CD8-positive, alpha-beta memory T cell (primary cell): ENCODE measurements around the gene SLC6A19. TPM values are rescaled to one million over a fixed set of nuclear protein-coding genes. Genes with fewer than 3 reads are reported as not detected.
A peak's percentile ranks its signal among the peaks of the same experiment; 100 is the strongest.

Experiments
- CTCF ChIA-PET: fragments of 350-600 bp; sonication (Branson Sonifier 250); formaldehyde crosslinking; loops from one replicate; lab custom pipeline; 2021; ENCODE audit warnings: antibody characterized with exemption; lab: Charles Lee
- POLR2A ChIA-PET: fragments of 350-600 bp; sonication (Branson Sonifier 250); formaldehyde crosslinking; loops from one replicate; lab custom pipeline; 2021; ENCODE audit warnings: antibody characterized with exemption; lab: Charles Lee
- DNase-seq, 5 donors: peaks; one replicate each; pipeline versions ENCODE4 v3.0.0 to v3.0.0-alpha.2; 2020 to 2022; ENCODE audit warnings: mixed read lengths in 1 of 5
- H3K27ac ChIP-seq: one replicate; pipeline ENCODE4 v1.7.0; 2013; ENCODE audit warnings: low read depth, mild to moderate bottlenecking, low read length, moderate library complexity
- H3K27me3 ChIP-seq: 2 replicates; pipeline ENCODE4 v1.7.0; 2013; ENCODE audit warnings: low read length, mild to moderate bottlenecking; ENCODE audit not compliant: insufficient read depth, poor library complexity, severe bottlenecking
- H3K36me3 ChIP-seq: 2 replicates; pipeline ENCODE4 v1.7.0; 2013; ENCODE audit warnings: mild to moderate bottlenecking, low read length, moderate library complexity; ENCODE audit not compliant: insufficient read depth
- H3K4me1 ChIP-seq: 2 replicates; pipeline ENCODE4 v1.7.0; 2013; ENCODE audit warnings: mild to moderate bottlenecking, low read length, moderate library complexity; ENCODE audit not compliant: insufficient read depth
- H3K4me3 ChIP-seq: 2 replicates; pipeline ENCODE4 v1.7.0; 2013; ENCODE audit warnings: mild to moderate bottlenecking, low read length
- H3K9me3 ChIP-seq: 2 replicates; pipeline ENCODE4 v1.7.0; 2013; ENCODE audit warnings: mild to moderate bottlenecking, low read length
- H3K27ac Mint-ChIP-seq, 8 donors: one replicate each; pipeline ENCODE4 v1.8.0; 2020 to 2021; ENCODE audit warnings: mixed read lengths in 8 of 8, mild to moderate bottlenecking in 6 of 8, inconsistent platforms in 3 of 8, moderate library complexity in 3 of 8
- H3K27me3 Mint-ChIP-seq, 2 donors: one replicate each; pipeline ENCODE4 v1.8.0; 2020 to 2021; ENCODE audit warnings: mixed read lengths in 2 of 2, mild to moderate bottlenecking in 1 of 2, moderate library complexity in 1 of 2
- H3K36me3 Mint-ChIP-seq, 3 donors: one replicate each; pipeline ENCODE4 v1.8.0; 2020 to 2021; ENCODE audit warnings: mixed read lengths in 3 of 3, inconsistent platforms in 1 of 3, mild to moderate bottlenecking in 1 of 3
- H3K4me1 Mint-ChIP-seq, 3 donors: one replicate each; pipeline ENCODE4 v1.8.0; 2020 to 2021; ENCODE audit warnings: mixed read lengths in 3 of 3, inconsistent platforms in 1 of 3, mild to moderate bottlenecking in 1 of 3
- H3K4me3 Mint-ChIP-seq, 7 donors: one replicate each; pipeline ENCODE4 v1.8.0; 2020 to 2021; ENCODE audit warnings: mixed read lengths in 7 of 7, mild to moderate bottlenecking in 6 of 7, moderate library complexity in 4 of 7, inconsistent platforms in 2 of 7
- H3K9me3 Mint-ChIP-seq, 5 donors: one replicate each; pipeline ENCODE4 v1.8.0; 2020 to 2022; ENCODE audit warnings: mixed read lengths in 5 of 5, mild to moderate bottlenecking in 3 of 5, moderate library complexity in 2 of 5, inconsistent platforms in 1 of 5
- polyA plus RNA-seq: library from polyadenylated mRNA; unstranded; fragments of 300-500 nt; fragmentation: Illumina TruSeq; gene quantifications from one replicate; pipeline ENCODE4 v1.2.3, GENCODE V29; 2021
- total RNA-seq, 2 experiments: library from RNA; stranded (reverse); gene quantifications; one replicate each; pipeline ENCODE4 v1.2.3, GENCODE V29; 2021

SLC6A19 gene
- total and polyA plus RNA-seq, 3 experiments from 2014 or later: not detected

DNA sequence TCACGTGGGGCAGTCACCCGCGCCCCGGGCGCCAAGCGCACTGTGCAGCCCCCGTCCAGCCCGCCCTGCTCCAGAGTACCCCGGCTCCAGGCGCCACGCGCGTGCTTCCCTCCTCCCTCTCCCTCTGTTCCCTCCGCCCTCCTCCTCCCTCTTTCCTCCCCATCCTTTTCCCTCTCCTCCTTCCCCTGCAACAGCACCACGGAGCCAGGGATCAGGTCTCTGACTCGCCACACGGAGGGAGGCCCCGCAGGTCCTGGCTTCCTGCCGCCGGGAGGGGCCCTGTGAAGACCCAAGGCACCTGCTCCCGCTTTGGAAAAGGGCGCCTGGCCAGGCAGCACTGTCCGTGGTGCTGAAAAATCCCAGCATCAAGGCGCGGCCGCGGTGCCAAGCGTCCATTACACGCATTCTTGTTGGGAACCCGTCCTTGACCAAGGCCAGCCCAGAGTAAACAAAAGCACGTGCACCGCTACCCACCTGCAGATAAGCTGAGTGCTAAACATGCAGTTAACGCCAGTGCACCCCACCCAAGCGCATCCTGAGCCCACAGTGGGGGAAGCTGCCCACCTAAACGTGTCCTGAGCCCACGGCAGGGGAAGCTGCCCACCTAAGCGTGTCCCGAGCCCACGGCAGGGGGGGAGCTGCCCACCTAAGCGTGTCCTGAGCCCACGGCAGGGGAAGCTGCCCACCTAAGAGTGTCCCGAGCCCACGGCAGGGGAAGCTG is 45.5 kb downstream of the SLC6A19 start:
- DNase-seq: peak in 1 of 5 donors; percentile 8
- H3K27ac ChIP-seq: no peak overlapping the region
- H3K4me3 ChIP-seq: no peak overlapping the region
- Mint-ChIP-seq H3K27ac (no peak overlapping the region), H3K4me3 (no peak overlapping the region), H3K4me1 (peaks cover 0 to 2% (median 0%) of the 10 kb centered on the region in 3 donors), H3K36me3 (no peaks in the 10 kb centered on the region), H3K27me3 (peaks cover 5 to 11% of the 10 kb centered on the region in 2 donors), H3K9me3 (no peaks in the 10 kb centered on the region)
- H3K4me1 ChIP-seq: no peaks in the 10 kb centered on the region
- no peaks in the 10 kb centered on the region for H3K36me3 ChIP-seq
- ChIA-PET POLR2A (no interaction called here), CTCF (no interaction called here)
- H3K9me3 ChIP-seq: no peaks in the 10 kb centered on the region
- peaks cover 9% of the 10 kb centered on the region for H3K27me3 ChIP-seq

DNA sequence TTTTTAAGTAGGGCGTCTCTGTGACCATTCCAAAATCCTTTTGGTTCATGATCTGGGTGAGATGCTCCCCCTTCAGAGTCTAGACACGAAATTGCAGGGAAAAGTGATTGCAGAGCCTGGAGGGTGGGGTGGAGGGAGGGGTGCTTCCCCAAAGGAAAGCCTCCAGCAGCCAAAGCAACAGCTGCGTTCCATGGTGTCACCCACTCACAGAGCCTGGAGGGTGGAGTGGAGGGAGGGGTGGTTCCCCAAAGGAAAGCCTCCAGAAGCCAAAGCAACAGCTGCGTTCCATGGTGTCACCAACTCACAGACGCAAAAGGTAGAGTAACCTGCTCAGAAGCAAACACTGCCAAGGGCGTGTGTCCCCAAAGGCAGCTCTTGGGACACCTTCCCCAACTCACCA is 46.4 kb downstream of the SLC6A19 start:
- CTCF ChIA-PET: no interaction called here

DNA sequence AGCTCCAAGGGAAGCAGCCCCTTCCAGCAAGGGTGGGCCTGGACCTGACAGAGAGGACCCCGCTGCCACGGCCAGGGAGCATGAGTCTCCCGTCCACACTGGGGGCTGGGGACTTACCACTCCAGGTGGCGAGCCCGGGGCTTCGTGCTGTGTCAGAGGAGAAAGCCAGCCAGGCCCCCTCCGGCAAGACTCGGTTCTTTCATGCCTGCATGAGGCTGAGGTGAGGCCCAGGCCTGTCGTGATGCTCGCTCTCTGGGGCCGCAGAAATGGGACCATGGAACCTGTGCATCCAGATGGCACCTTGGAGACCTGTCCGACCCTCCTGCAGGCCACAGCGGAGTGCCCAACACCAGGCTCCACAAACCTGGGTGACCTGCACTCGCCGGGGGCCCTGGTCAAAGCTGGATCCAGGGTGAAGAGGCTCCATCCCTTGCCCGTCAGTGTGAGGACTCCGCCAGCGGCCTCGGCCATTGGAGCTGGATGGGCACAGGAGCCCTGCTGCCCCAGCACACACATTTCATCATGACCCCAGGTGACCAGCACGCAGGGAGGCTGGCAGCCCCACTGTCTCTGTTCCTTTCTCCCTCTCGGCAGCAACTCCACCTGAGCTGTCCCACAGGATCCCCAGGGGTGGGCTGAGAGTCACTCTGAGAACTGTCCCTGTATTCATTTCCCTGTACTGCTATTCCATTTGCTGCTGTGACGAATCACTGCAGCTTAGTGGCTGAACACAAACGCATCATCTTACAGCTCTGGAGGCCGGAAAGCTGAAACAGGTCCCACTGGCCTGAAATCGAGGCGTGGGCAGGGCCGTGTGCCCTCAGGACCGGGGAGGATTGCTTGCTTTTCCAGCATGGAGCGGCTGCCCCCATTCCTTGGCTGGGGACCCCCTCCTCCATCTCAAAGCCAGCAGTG is 48.2 kb downstream of the SLC6A19 start:
- H3K4me3 ChIP-seq: no peak overlapping the region
- H3K9me3 ChIP-seq: no peaks in the 10 kb centered on the region
- H3K27me3 Mint-ChIP-seq: peaks cover 5 to 11% of the 10 kb centered on the region in 2 donors
- H3K27ac Mint-ChIP-seq: no peak overlapping the region
- no peaks in the 10 kb centered on the region for H3K36me3 Mint-ChIP-seq
- DNase-seq: no peak
- ChIA-PET CTCF (no interaction called here), POLR2A (no interaction called here)
- H3K27me3 ChIP-seq: peaks cover 9% of the 10 kb centered on the region
- H3K4me3 Mint-ChIP-seq: no peak overlapping the region
- no peak overlapping the region for H3K27ac ChIP-seq
- no peaks in the 10 kb centered on the region for H3K36me3 ChIP-seq
- no peaks in the 10 kb centered on the region for H3K9me3 Mint-ChIP-seq
- H3K4me1 ChIP-seq: peaks cover 5% of the 10 kb centered on the region
- peaks cover 3 to 4% (median 3%) of the 10 kb centered on the region in 3 donors for H3K4me1 Mint-ChIP-seq

More for the DNA sequence above, 46.4 kb downstream of the SLC6A19 start:
- H3K27me3 ChIP-seq: peaks cover 9% of the 10 kb centered on the region
- DNase-seq: no peak
- no peaks in the 10 kb centered on the region for H3K9me3 Mint-ChIP-seq
- H3K4me1 ChIP-seq: no peaks in the 10 kb centered on the region
- no peak overlapping the region for H3K27ac ChIP-seq
- H3K36me3 ChIP-seq: no peaks in the 10 kb centered on the region
- peaks cover 5 to 11% of the 10 kb centered on the region in 2 donors for H3K27me3 Mint-ChIP-seq
- H3K4me1 Mint-ChIP-seq: peaks cover 0 to 2% (median 0%) of the 10 kb centered on the region in 3 donors
- no peaks in the 10 kb centered on the region for H3K9me3 ChIP-seq
- H3K36me3 Mint-ChIP-seq: no peaks in the 10 kb centered on the region
- no peak overlapping the region for H3K4me3 Mint-ChIP-seq
- H3K27ac Mint-ChIP-seq: no peak overlapping the region
- POLR2A ChIA-PET: no interaction called here
- no peak overlapping the region for H3K4me3 ChIP-seq

DNA sequence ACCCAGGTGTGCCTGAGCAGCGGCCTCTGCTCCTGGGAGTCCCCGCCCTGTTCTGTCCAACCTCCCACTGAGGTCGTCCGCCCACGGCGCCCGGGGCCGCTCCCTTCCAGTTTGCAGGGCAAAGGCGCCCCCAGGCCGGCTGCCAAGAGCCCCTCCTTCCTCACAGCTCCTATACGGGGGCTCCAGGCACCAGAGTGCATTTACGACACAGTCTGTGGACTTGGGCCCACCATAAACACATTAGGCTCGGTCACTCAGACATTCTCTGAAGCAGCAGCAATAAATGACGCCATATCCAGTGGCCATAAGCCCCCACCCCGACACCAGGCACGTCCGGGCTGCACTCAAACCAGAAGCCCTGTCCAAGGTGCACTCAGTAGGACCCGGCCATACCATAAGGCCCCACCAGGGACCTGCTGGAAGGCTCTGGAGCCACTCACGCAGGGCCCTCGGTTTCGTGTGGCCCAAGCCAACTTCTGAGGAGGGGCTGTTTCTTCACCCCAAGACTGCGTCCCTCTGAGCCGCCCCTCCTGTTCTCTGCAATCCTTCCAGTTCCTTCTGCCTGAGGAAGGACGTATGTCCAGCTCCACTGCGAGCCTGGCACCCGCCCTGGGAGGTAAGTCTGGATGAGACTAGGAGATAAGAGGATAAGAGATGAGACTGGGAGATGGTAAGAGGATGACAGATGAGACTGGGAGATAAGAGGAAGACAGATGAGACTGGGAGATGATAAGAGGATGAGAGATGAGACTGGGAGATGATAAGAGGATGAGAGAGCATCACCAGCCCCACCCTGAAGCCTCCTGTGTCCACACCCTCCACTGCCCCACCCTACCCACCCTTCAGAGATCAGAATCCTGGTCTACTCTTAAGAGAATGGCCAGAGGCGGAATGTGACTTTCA is 50.5 kb downstream of the SLC6A19 start:
- Histone ChIP-seq H3K36me3 (no peaks in the 10 kb centered on the region), H3K4me3 (no peak overlapping the region), H3K27ac (no peak overlapping the region), H3K27me3 (peaks cover 5% of the 10 kb centered on the region), H3K4me1 (peaks cover 18% of the 10 kb centered on the region), H3K9me3 (no peaks in the 10 kb centered on the region)
- Mint-ChIP-seq H3K4me1 (peaks cover 15 to 17% (median 15%) of the 10 kb centered on the region in 3 donors), H3K36me3 (no peaks in the 10 kb centered on the region), H3K27ac (no peak overlapping the region), H3K9me3 (no peaks in the 10 kb centered on the region), H3K4me3 (no peak overlapping the region), H3K27me3 (peaks cover 5 to 7% of the 10 kb centered on the region in 2 donors)
- POLR2A ChIA-PET: no interaction called here
- no peak for DNase-seq
- CTCF ChIA-PET: no interaction called here

DNA sequence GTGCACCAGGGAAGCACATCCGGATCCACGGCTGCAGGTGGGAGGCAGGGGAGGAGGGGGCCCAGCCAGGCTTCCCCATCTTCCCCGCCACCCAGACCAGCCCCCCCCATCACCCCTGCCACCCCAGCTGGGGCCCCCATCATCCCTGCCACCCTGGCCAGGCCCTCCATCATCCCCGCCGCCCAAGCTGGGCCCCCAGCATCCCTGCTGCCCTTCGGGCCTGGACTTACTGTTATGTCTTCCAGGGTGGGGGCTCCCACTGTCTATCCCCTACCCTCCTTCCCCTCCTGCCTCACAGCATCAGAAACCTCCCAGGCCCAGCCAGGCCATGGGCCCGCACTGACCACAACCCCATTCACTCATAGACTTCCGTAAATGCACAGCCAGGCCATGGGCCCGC is 51.3 kb downstream of the SLC6A19 start:
- CTCF ChIA-PET: no interaction called here
- Histone ChIP-seq H3K4me3 (no peak overlapping the region), H3K9me3 (no peaks in the 10 kb centered on the region), H3K4me1 (peaks cover 18% of the 10 kb centered on the region), H3K27ac (no peak overlapping the region), H3K36me3 (no peaks in the 10 kb centered on the region), H3K27me3 (no peaks in the 10 kb centered on the region)
- H3K4me1 Mint-ChIP-seq: peaks cover 14 to 17% (median 15%) of the 10 kb centered on the region in 3 donors
- POLR2A ChIA-PET: no interaction called here
- H3K9me3 Mint-ChIP-seq: no peaks in the 10 kb centered on the region
- no peaks in the 10 kb centered on the region for H3K36me3 Mint-ChIP-seq
- DNase-seq: no peak
- H3K27ac Mint-ChIP-seq: peak overlapping the region in 2 of 8 donors; percentile 27 to 52
- no peak overlapping the region for H3K4me3 Mint-ChIP-seq
- H3K27me3 Mint-ChIP-seq: peaks cover under 1 to 4% of the 10 kb centered on the region in 2 donors

DNA sequence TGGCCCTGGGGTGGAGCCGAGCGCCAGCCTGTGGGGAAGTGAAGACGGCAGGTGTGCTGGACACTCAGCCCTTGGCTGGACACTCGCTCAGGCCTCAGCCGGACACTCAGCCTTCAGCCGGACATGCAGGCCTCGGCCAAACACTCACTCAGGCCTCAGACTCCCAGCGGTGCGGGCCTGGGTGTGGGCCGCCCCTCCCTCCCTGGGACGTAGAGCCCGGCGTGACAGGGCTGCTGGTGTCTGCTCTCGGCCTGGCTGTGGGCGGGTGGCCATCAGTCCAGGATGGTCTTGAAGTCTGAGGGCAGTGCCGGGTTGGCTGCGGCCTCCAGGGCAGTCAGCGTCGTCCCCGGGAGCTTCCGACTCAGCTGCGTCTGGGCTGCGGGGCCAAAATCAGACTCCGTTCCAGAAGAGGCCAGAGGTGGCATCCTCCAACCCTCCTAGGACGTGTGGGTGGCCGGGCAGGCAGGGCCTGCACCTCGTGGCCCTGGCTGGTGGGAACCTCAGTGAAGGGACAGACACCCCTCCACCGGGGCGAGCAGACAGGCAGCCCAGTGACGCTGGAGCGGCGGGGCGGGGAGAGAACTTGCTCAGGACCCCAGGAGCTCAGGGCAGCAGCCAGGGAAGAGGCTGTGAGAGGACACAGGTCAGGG is 52.2 kb downstream of the SLC6A19 start:
- no peaks in the 10 kb centered on the region for H3K9me3 Mint-ChIP-seq
- no peak overlapping the region for H3K27ac Mint-ChIP-seq
- Histone ChIP-seq H3K4me3 (no peak overlapping the region), H3K9me3 (no peaks in the 10 kb centered on the region), H3K36me3 (no peaks in the 10 kb centered on the region), H3K27me3 (no peaks in the 10 kb centered on the region), H3K4me1 (peaks cover 18% of the 10 kb centered on the region), H3K27ac (no peak overlapping the region)
- H3K27me3 Mint-ChIP-seq: peaks cover 0 to 1% of the 10 kb centered on the region in 2 donors
- no peak for DNase-seq
- POLR2A ChIA-PET: no interaction called here
- no peak overlapping the region for H3K4me3 Mint-ChIP-seq
- H3K36me3 Mint-ChIP-seq: no peaks in the 10 kb centered on the region
- CTCF ChIA-PET: no interaction called here
- H3K4me1 Mint-ChIP-seq: peaks cover 14 to 17% (median 15%) of the 10 kb centered on the region in 3 donors

DNA sequence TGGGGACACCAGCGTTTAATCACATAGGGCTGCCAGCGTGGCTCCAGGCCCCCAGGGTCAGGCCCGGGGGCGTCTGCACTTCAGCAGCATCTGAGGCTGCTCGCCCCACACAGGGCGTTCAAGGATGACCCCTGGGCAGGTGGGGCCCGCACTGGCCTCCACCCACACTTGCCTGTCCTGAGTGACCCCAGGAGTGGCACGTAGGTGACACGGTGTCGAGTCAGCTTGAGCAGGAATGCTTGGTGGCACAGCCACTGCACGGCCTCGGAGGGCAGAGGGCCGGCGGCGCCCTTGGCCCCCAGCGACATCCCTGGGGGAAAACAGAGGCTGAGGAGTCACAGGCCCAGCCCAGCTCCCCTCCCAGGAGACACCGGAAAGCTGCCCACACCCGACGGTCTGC is 52.8 kb downstream of the SLC6A19 start:
- H3K9me3 ChIP-seq: no peaks in the 10 kb centered on the region
- H3K27ac ChIP-seq: no peak overlapping the region
- DNase-seq: no peak
- ChIA-PET POLR2A (no interaction called here), CTCF (interaction anchor here (1.0 kb wide), 1 partner anchor 88 kb away, joined by 4 read pairs; no protein-coding TSS in a partner anchor)
- no peaks in the 10 kb centered on the region for H3K36me3 ChIP-seq
- Mint-ChIP-seq H3K36me3 (no peaks in the 10 kb centered on the region), H3K27ac (no peak overlapping the region), H3K4me1 (peaks cover 14 to 17% (median 15%) of the 10 kb centered on the region in 3 donors), H3K27me3 (peaks cover 0 to 1% of the 10 kb centered on the region in 2 donors), H3K9me3 (no peaks in the 10 kb centered on the region), H3K4me3 (no peak overlapping the region)
- H3K4me1 ChIP-seq: peaks cover 18% of the 10 kb centered on the region
- no peak overlapping the region for H3K4me3 ChIP-seq
- no peaks in the 10 kb centered on the region for H3K27me3 ChIP-seq
